HEK293T (cell line): Measurements from ENCODE around the gene TTC7B.

Source experiments
- CTCF ChIA-PET: fragments of 350-600 bp; formaldehyde crosslinking; extraction: SDS; loops from one replicate; lab custom pipeline; 2021; ENCODE audit warnings: antibody characterized with exemption, inconsistent platforms; lab: Yijun Ruan, JAX
- POLR2A ChIA-PET: fragments of 350-600 bp; formaldehyde crosslinking; extraction: SDS; loops from one replicate; lab custom pipeline; 2020; ENCODE audit warnings: antibody characterized with exemption, inconsistent platforms; lab: Yijun Ruan, JAX
- DNase-seq: peaks from one replicate; pipeline ENCODE4 v3.0.0; 2012; ENCODE audit warnings: mixed read lengths; ENCODE audit errors: extremely low spot score
- ARNT ChIP-seq: fragments of 450-650 bp; IDR thresholded peaks from 2 replicates; pipeline ENCODE4 v1.6.1; 2017; ENCODE audit warnings: mild to moderate bottlenecking
- BHLHE40 ChIP-seq: fragments of 450-650 bp; IDR thresholded peaks from 2 replicates; pipeline ENCODE4 v1.6.1; 2016; ENCODE audit warnings: mild to moderate bottlenecking, moderate library complexity, borderline replicate concordance
- CTBP1 ChIP-seq: fragments of 450-650 bp; IDR thresholded peaks from 2 replicates; pipeline ENCODE4 v1.6.1; 2016; ENCODE audit warnings: borderline replicate concordance
- ELF4 ChIP-seq: fragments of 450-650 bp; IDR thresholded peaks from 2 replicates; pipeline ENCODE4 v1.6.1; 2017; ENCODE audit warnings: antibody characterized with exemption
- FOXA1 ChIP-seq: fragments of 450-650 bp; IDR thresholded peaks from 2 replicates; pipeline ENCODE4 v1.6.1; 2016; ENCODE audit warnings: mild to moderate bottlenecking
- FOXK2 ChIP-seq: fragments of 450-650 bp; IDR thresholded peaks from 2 replicates; pipeline ENCODE4 v1.6.1; 2016; ENCODE audit warnings: mild to moderate bottlenecking
- FOXM1 ChIP-seq: fragments of 450-650 bp; IDR thresholded peaks from 2 replicates; pipeline ENCODE4 v1.6.1; 2017; ENCODE audit warnings: mild to moderate bottlenecking, borderline replicate concordance
- HDGF ChIP-seq: fragments of 450-650 bp; IDR thresholded peaks from 2 replicates; pipeline ENCODE4 v1.6.1; 2017; ENCODE audit warnings: antibody characterized with exemption, borderline replicate concordance
- L3MBTL2 ChIP-seq: fragments of 450-650 bp; conservative IDR thresholded peaks from 2 replicates; pipeline ENCODE4 v1.6.1; 2016; ENCODE audit warnings: mild to moderate bottlenecking
- LEF1 ChIP-seq: fragments of 450-650 bp; IDR thresholded peaks from 2 replicates; pipeline ENCODE4 v1.6.1; 2017; ENCODE audit warnings: mild to moderate bottlenecking, borderline replicate concordance
- NFRKB ChIP-seq: fragments of 450-650 bp; IDR thresholded peaks from 2 replicates; pipeline ENCODE4 v1.6.1; 2016; ENCODE audit warnings: mild to moderate bottlenecking, moderate library complexity
- PKNOX1 ChIP-seq: fragments of 450-650 bp; IDR thresholded peaks from 2 replicates; pipeline ENCODE4 v1.6.1; 2016
- SP1 ChIP-seq: fragments of 450-650 bp; IDR thresholded peaks from 2 replicates; pipeline ENCODE4 v1.6.1; 2017
- SUZ12 ChIP-seq: fragments of 450-650 bp; IDR thresholded peaks from 2 replicates; pipeline ENCODE4 v1.6.1; 2016; ENCODE audit warnings: mild to moderate bottlenecking
- TARDBP ChIP-seq: fragments of 450-650 bp; IDR thresholded peaks from 2 replicates; pipeline ENCODE4 v1.6.1; 2016
- ZNF384 ChIP-seq: fragments of 450-650 bp; IDR thresholded peaks from 2 replicates; pipeline ENCODE4 v1.6.1; 2016

Gene TTC7B

GRCh38 chr14:90775441-90775840, 40.8 kb downstream of the TTC7B start:
- ChIA-PET POLR2A (no interaction called here), CTCF (no interaction called here)
- no peak for TF ChIP-seq BHLHE40
- TF ChIP-seq NFRKB, result no peak
- no peak for TF ChIP-seq FOXK2
- no peak for TF ChIP-seq CTBP1
- no peak for TF ChIP-seq ELF4
- no peak for TF ChIP-seq SP1
- TF ChIP-seq HDGF, result no peak
- TF ChIP-seq LEF1, result no peak
- no peak for TF ChIP-seq ARNT
- no peak for TF ChIP-seq L3MBTL2
- no peak for TF ChIP-seq FOXM1
- no peak for TF ChIP-seq FOXA1
- DNase-seq, result no peak

GRCh38 chr14:90774316-90774715, 41.9 kb downstream of the TTC7B start:
- TF ChIP-seq TARDBP (no peak), FOXM1 (no peak), SP1 (no peak), ZNF384 (no peak), BHLHE40 (no peak)
- ChIA-PET CTCF (no interaction called here), POLR2A (no interaction called here)
- no peak for DNase-seq

GRCh38 chr14:90773705-90774104, 42.5 kb downstream of the TTC7B start:
- DNase-seq, result no peak
- no peak for TF ChIP-seq FOXM1
- TF ChIP-seq L3MBTL2, result no peak
- no peak for TF ChIP-seq ARNT
- no peak for TF ChIP-seq BHLHE40
- TF ChIP-seq SP1, result no peak
- no peak for TF ChIP-seq NFRKB
- TF ChIP-seq FOXK2, result no peak
- TF ChIP-seq FOXA1, result no peak
- TF ChIP-seq LEF1, result no peak
- no peak for TF ChIP-seq CTBP1
- no peak for TF ChIP-seq ZNF384
- no peak for TF ChIP-seq HDGF
- TF ChIP-seq PKNOX1, result no peak
- no peak for TF ChIP-seq TARDBP
- TF ChIP-seq ELF4, result no peak
- no peak for TF ChIP-seq SUZ12
- CTCF ChIA-PET, result interaction anchor here (5.7 kb wide), 1 partner anchor 14 kb away, joined by 42 read pairs; no protein-coding TSS in a partner anchor
- POLR2A ChIA-PET, result no interaction called here

GRCh38 chr14:90773196-90773486, 43.1 kb downstream of the TTC7B start:
- ChIA-PET POLR2A (no interaction called here), CTCF (interaction anchor here (5.7 kb wide), 1 partner anchor 14 kb away, joined by 42 read pairs; no protein-coding TSS in a partner anchor)
- no peak for DNase-seq
- no peak for TF ChIP-seq FOXA1
- no peak for TF ChIP-seq ELF4
- TF ChIP-seq L3MBTL2, result no peak
- TF ChIP-seq SUZ12, result no peak
- no peak for TF ChIP-seq ZNF384
- no peak for TF ChIP-seq FOXM1
- no peak for TF ChIP-seq BHLHE40
- no peak for TF ChIP-seq CTBP1
- TF ChIP-seq LEF1, result no peak
- no peak for TF ChIP-seq ARNT
- no peak for TF ChIP-seq HDGF
- no peak for TF ChIP-seq NFRKB
- no peak for TF ChIP-seq TARDBP
- TF ChIP-seq PKNOX1, result no peak
- TF ChIP-seq FOXK2, result no peak
- no peak for TF ChIP-seq SP1

GRCh38 chr14:90767899-90768298, 48.3 kb downstream of the TTC7B start:
- DNase-seq, result no peak
- POLR2A ChIA-PET, result interaction anchor here (1.3 kb wide), 1 partner anchor 10 kb away, joined by 3 read pairs; no protein-coding TSS in a partner anchor
- TF ChIP-seq PKNOX1, result no peak
- TF ChIP-seq SUZ12, result no peak
- TF ChIP-seq FOXA1, result no peak
- TF ChIP-seq ELF4, result no peak
- no peak for TF ChIP-seq CTBP1
- TF ChIP-seq HDGF, result no peak
- TF ChIP-seq ZNF384, result no peak
- TF ChIP-seq SP1, result no peak
- TF ChIP-seq ARNT, result no peak
- no peak for TF ChIP-seq FOXM1
- no peak for TF ChIP-seq FOXK2
- TF ChIP-seq NFRKB, result no peak
- no peak for TF ChIP-seq LEF1
- no peak for TF ChIP-seq TARDBP
- TF ChIP-seq BHLHE40, result no peak
- TF ChIP-seq L3MBTL2, result no peak
- CTCF ChIA-PET, result no interaction called here

- ChIA-PET CTCF (interaction anchor here (0.5 to 3.7 kb wide), 7 partner anchors 10 to 218 kb away, joined by 3 to 42 read pairs (median 3); partner anchors contain the start of gene TTC7B), POLR2A (interaction anchor here (1.2 to 1.3 kb wide), 2 partner anchors 17 to 363 kb away, joined by 3 to 4 read pairs; no protein-coding TSS in a partner anchor)
- DNase-seq, result peak; percentile 54
- TF ChIP-seq ZNF384 (no peak), SUZ12 (no peak), NFRKB (no peak), PKNOX1 (no peak), FOXA1 (no peak), BHLHE40 (no peak), FOXK2 (no peak), L3MBTL2 (no peak), FOXM1 (no peak), ELF4 (no peak), HDGF (no peak), LEF1 (no peak), CTBP1 (no peak), TARDBP (no peak), ARNT (no peak)
Measured at GRCh38 chr14:90760591-90761316, 55.5 kb downstream of the TTC7B start.
